Smooth muscle cell (in vitro differentiated cells): ENCODE results near the gene RFX2. TPM values are rescaled to one million over a fixed set of nuclear protein-coding genes. Genes with fewer than 3 reads are reported as not detected.
A peak's percentile ranks its signal among the peaks of the same experiment; 100 is the strongest.
"Not testable (repeated sequence)": the region's sequence is repeated elsewhere in the genome, so short reads cannot be mapped to it uniquely, and the experiment has no call there.

Experiments
- DNase-seq: peaks from one replicate; lab custom pipeline; 2025; ENCODE audit not compliant: unreplicated experiment; lab: John Stamatoyannopoulos, UW
- H2AFZ ChIP-seq: fragments of 200-600 bp; sonication (generic); 2 replicates; pipeline ENCODE4 v1.6.0; 2016; ENCODE audit warnings: antibody characterized with exemption, low read depth, mild to moderate bottlenecking
- H3F3A ChIP-seq: fragments of 200-600 bp; sonication (generic); 2 replicates; pipeline ENCODE4 v1.6.0; 2017; ENCODE audit warnings: antibody characterized with exemption, low read depth
- H3K27ac ChIP-seq: fragments of 200-600 bp; sonication (generic); 2 replicates; pipeline ENCODE4 v1.5.1; 2016; ENCODE audit warnings: low read depth, mild to moderate bottlenecking
- H3K27me3 ChIP-seq: fragments of 200-600 bp; sonication (generic); 2 replicates; pipeline ENCODE4 v1.6.1; 2016; ENCODE audit warnings: low read depth, mild to moderate bottlenecking
- H3K36me3 ChIP-seq: fragments of 200-600 bp; sonication (generic); 2 replicates; pipeline ENCODE4 v1.5.1; 2016; ENCODE audit warnings: low read depth
- H3K4me1 ChIP-seq: fragments of 200-600 bp; sonication (generic); 2 replicates; pipeline ENCODE4 v1.5.1; 2016; ENCODE audit warnings: low read depth
- H3K4me2 ChIP-seq: fragments of 200-600 bp; sonication (generic); 2 replicates; pipeline ENCODE4 v1.6.0; 2016; ENCODE audit warnings: mild to moderate bottlenecking
- H3K4me3 ChIP-seq: fragments of 200-600 bp; sonication (generic); 2 replicates; pipeline ENCODE4 v1.5.1; 2016; ENCODE audit warnings: mild to moderate bottlenecking
- H3K79me2 ChIP-seq: fragments of 200-600 bp; sonication (generic); 2 replicates; pipeline ENCODE4 v1.6.0; 2016; ENCODE audit warnings: low read depth, mild to moderate bottlenecking
- H3K9ac ChIP-seq: fragments of 200-600 bp; sonication (generic); 2 replicates; pipeline ENCODE4 v1.6.0; 2016; ENCODE audit warnings: low read depth
- H3K9me3 ChIP-seq: fragments of 200-600 bp; sonication (generic); replicated peaks from 2 replicates; pipeline ENCODE4 v1.5.1; 2016; ENCODE audit warnings: low read depth
- H4K20me1 ChIP-seq: fragments of 200-600 bp; sonication (generic); 2 replicates; pipeline ENCODE4 v1.6.0; 2016; ENCODE audit warnings: low read depth
- WGBS: methylation state at CpG from one replicate; pipeline ENCODE4 v1.1.7; 2016; ENCODE audit warnings: low lambda C conversion rate; 5-methylcytosine and 5-hydroxymethylcytosine counted together
- polyA plus RNA-seq: library from polyadenylated mRNA; unstranded; fragments of >200 nt; fragmentation: Nextera tagmentation; extraction: Ambion mirVana; gene quantifications from 2 replicates; pipeline ENCODE4 v1.2.1, GENCODE V29; 2016
- total RNA-seq: library from RNA; depleted of rRNA; stranded (reverse); fragments of >200 nt; gene quantifications from 2 replicates; pipeline ENCODE4 v1.2.3, GENCODE V29; 2014
- TF ChIP-seq, protein P1 (sequence below): fragments of 200-600 bp; sonication (generic); IDR thresholded peaks from 2 replicates; pipeline ENCODE4 v1.5.1; 2017; ENCODE audit warnings: borderline replicate concordance, mild to moderate bottlenecking, antibody characterized with exemption; ENCODE audit not compliant: insufficient read depth, poor library complexity, severe bottlenecking

RFX2 gene
- total and polyA plus RNA-seq, 2 experiments from 2014 or later, result 4.7 to 7.5 TPM

DNA sequence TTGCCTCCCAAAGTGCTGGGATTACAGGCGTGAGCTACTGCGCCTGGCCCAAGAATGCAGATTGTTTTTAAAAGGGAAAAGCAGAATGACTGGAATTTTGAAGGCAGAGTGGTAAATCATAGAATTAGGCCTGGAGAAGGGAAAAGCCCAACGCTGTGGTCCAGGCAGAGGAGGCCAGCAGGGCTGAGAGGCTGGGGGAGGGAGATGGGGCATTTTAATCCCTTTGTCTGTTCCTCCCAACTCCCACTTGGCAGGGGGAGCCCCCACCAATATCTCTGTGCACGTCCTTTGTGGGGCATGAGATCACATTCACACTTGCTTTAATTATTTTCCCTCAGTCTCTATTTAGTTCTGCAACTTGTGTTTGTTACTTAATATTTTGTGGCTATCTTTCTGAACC is 77.9 kb downstream of the RFX2 start:
- Histone ChIP-seq H2AFZ (no peak overlapping the region), H3K4me3 (no peak overlapping the region), H3K9me3 (no peaks in the 10 kb centered on the region), H3F3A (no peaks in the 10 kb centered on the region), H3K9ac (no peak overlapping the region), H3K27me3 (no peaks in the 10 kb centered on the region), H3K4me2 (no peak overlapping the region), H4K20me1 (no peaks in the 10 kb centered on the region), H3K27ac (no peak overlapping the region), H3K36me3 (no peaks in the 10 kb centered on the region), H3K79me2 (no peaks in the 10 kb centered on the region), H3K4me1 (no peaks in the 10 kb centered on the region)
- WGBS, result 68% methylated on average over 4 of the region's 4 CpGs
- TF ChIP-seq, protein P1, sequence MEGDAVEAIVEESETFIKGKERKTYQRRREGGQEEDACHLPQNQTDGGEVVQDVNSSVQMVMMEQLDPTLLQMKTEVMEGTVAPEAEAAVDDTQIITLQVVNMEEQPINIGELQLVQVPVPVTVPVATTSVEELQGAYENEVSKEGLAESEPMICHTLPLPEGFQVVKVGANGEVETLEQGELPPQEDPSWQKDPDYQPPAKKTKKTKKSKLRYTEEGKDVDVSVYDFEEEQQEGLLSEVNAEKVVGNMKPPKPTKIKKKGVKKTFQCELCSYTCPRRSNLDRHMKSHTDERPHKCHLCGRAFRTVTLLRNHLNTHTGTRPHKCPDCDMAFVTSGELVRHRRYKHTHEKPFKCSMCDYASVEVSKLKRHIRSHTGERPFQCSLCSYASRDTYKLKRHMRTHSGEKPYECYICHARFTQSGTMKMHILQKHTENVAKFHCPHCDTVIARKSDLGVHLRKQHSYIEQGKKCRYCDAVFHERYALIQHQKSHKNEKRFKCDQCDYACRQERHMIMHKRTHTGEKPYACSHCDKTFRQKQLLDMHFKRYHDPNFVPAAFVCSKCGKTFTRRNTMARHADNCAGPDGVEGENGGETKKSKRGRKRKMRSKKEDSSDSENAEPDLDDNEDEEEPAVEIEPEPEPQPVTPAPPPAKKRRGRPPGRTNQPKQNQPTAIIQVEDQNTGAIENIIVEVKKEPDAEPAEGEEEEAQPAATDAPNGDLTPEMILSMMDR, result no peak
- no peak for DNase-seq

DNA sequence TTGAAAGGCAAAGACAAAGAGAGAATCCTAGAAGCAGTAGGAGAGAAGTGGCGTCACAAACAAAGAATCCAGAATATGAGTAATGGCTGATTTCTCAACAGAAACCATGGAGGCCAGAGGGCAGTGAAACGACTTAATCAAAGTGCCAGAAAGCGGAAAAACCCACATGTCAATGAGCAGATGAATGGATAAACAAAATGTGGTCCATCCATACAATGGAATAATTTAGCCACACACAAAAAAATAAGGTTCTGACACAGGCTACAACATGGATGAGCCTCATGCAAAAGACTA is 80.1 kb downstream of the RFX2 start:
- Histone ChIP-seq H3K9ac (no peak overlapping the region), H3K9me3 (no peaks in the 10 kb centered on the region), H3K36me3 (no peaks in the 10 kb centered on the region), H3K4me3 (no peak overlapping the region), H3K27me3 (no peaks in the 10 kb centered on the region), H3K79me2 (no peaks in the 10 kb centered on the region), H2AFZ (no peak overlapping the region), H3K4me2 (no peak overlapping the region), H3K4me1 (no peaks in the 10 kb centered on the region), H4K20me1 (no peaks in the 10 kb centered on the region), H3K27ac (peak overlapping the region; percentile 67), H3F3A (no peaks in the 10 kb centered on the region)
- TF ChIP-seq, protein P1, result no peak
- WGBS, result 53% methylated on average over 3 of the region's 3 CpGs
- no peak for DNase-seq

DNA sequence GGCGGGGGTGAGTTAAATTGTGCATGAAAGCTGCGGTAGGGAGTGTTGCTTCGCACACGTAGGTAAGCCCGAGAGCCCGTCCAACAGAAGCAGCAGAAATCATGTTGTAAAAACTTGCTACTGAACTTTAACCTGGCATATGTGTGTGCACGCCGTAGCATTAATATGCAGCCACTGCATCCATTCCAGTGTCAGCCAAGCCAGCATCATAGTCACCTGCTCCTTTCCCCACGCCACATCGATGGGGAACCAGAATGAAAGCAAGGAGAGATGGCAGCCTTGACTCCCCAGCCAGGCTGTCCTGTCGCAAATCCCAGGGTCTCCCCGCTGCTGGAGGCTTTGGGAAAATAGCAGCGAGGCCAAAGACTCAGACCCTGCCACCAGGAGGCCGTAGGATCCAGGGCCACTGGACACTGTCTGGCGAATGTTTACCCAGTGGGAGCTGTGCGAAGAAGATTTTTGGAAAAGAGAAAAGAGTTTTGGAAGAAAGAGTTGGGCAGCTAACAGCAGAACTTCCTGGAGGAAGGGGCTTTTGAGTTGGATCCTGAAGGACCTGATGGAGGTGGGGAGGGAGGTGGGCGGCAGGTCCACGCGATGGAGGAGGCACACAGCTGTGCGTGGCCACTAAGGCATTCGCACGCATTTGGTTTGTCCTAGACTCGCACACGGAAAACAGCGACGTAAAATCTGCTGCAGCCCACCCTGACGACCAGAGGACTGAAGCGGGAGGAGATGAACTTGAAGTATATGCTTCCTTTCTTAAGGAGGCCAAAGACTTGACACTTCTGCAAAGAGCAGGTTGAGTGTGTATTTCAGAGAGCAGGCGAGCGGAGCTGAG is 83.7 kb downstream of the RFX2 start:
- Histone ChIP-seq H3K4me1 (peaks cover 6% of the 10 kb centered on the region), H3K4me2 (no peak overlapping the region), H2AFZ (no peak overlapping the region), H3F3A (no peaks in the 10 kb centered on the region), H3K27me3 (no peaks in the 10 kb centered on the region), H4K20me1 (no peaks in the 10 kb centered on the region), H3K36me3 (no peaks in the 10 kb centered on the region), H3K9ac (no peak overlapping the region), H3K9me3 (no peaks in the 10 kb centered on the region), H3K79me2 (no peaks in the 10 kb centered on the region), H3K4me3 (no peak overlapping the region), H3K27ac (no peak overlapping the region)
- 93% methylated on average over 30 of the region's 30 CpGs for WGBS
- DNase-seq, result no peak
- TF ChIP-seq, protein P1, result no peak

DNA sequence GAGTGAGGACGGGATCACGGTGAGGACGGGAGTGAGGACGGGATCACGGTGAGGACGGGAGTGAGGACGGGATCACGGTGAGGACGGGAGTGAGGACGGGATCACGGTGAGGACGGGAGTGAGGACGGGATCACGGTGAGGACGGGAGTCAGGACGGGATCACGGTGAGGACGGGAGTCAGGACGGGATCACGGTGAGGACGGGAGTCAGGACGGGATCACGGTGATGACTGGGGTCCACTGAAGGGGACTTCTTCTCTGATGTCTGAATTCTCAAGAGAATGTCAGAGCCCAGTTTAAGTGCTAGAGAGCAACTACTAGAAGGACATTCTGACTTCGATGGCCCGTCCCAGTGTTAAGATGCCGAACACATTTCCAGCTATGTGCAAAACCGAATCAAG is 85.5 kb downstream of the RFX2 start:
- not testable (repeated sequence) for H4K20me1 ChIP-seq

More for the DNA sequence above, 85.5 kb downstream of the RFX2 start:
- H3K4me1 ChIP-seq, H3K79me2 ChIP-seq, H3F3A ChIP-seq, H3K9me3 ChIP-seq, H2AFZ ChIP-seq, H3K4me2 ChIP-seq, H3K4me3 ChIP-seq, H3K27me3 ChIP-seq, H3K36me3 ChIP-seq, DNase-seq, H3K27ac ChIP-seq, H3K9ac ChIP-seq: not testable (repeated sequence)
- WGBS, result 98% methylated on average over 22 of the region's 27 CpGs
